Chondrocyte (in vitro differentiated cells): Measurements from ENCODE around the gene TTC28. TPM values are rescaled to one million over a fixed set of nuclear protein-coding genes. Genes with fewer than 3 reads are reported as not detected.
A peak's percentile ranks its signal among the peaks of the same experiment; 100 is the strongest.

Experiments used
- DNase-seq: peaks from one replicate; pipeline ENCODE4 v3.0.0; 2021; ENCODE audit warnings: mixed read lengths, low spot score
- H3K27ac Mint-ChIP-seq: one replicate; pipeline ENCODE4 v1.8.0; 2021; ENCODE audit warnings: mild to moderate bottlenecking, moderate library complexity, mixed read lengths; ENCODE audit not compliant: unreplicated experiment
- H3K27me3 Mint-ChIP-seq: 2 replicates; pipeline ENCODE4 v1.8.0; 2021; ENCODE audit warnings: low read depth, mixed read lengths
- H3K36me3 Mint-ChIP-seq: 2 replicates; pipeline ENCODE4 v1.8.0; 2021; ENCODE audit warnings: low read depth, mixed read lengths
- H3K4me1 Mint-ChIP-seq: 2 replicates; pipeline ENCODE4 v1.8.0; 2021; ENCODE audit warnings: low read depth, mild to moderate bottlenecking, mixed read lengths
- H3K4me3 Mint-ChIP-seq: one replicate; pipeline ENCODE4 v1.8.0; 2021; ENCODE audit warnings: mild to moderate bottlenecking, moderate library complexity, mixed read lengths; ENCODE audit not compliant: unreplicated experiment
- H3K9me3 Mint-ChIP-seq: 2 replicates; pipeline ENCODE4 v1.8.0; 2021; ENCODE audit warnings: low read depth, mixed read lengths
- CTCF ChIP-seq: fragments of 200-600 bp; sonication (generic); IDR thresholded peaks from 2 replicates; pipeline ENCODE4 v1.5.0; 2021; ENCODE audit warnings: antibody characterized with exemption, mild to moderate bottlenecking, moderate library complexity
- total RNA-seq: library from RNA; stranded (reverse); gene quantifications from 3 replicates; pipeline ENCODE4 v1.2.1, GENCODE V29; 2021

Gene TTC28
- total RNA-seq, 1 donor from 2014 or later: 38.3 TPM

- Mint-ChIP-seq H3K9me3 (no peaks in the 10 kb centered on the region), H3K36me3 (no peaks in the 10 kb centered on the region), H3K27ac (peak overlapping the region; percentile 33), H3K4me1 (peaks cover 49% of the 10 kb centered on the region), H3K4me3 (no peak overlapping the region), H3K27me3 (no peaks in the 10 kb centered on the region)
- no peak for DNase-seq
- no peak for TF ChIP-seq CTCF
Measured at GRCh38 chr22:28244757-28245156, 434.9 kb downstream of the TTC28 start.

- TF ChIP-seq CTCF: no peak
- H3K36me3 Mint-ChIP-seq: no peaks in the 10 kb centered on the region
- peak overlapping the region; percentile 82 for H3K27ac Mint-ChIP-seq
- no peaks in the 10 kb centered on the region for H3K27me3 Mint-ChIP-seq
- no peak for DNase-seq
- no peak overlapping the region for H3K4me3 Mint-ChIP-seq
- peaks cover 4% of the 10 kb centered on the region for H3K9me3 Mint-ChIP-seq
- H3K4me1 Mint-ChIP-seq: peaks cover 50% of the 10 kb centered on the region
Measured at GRCh38 chr22:28243539-28243938, 436.1 kb downstream of the TTC28 start.

- Mint-ChIP-seq H3K4me3 (no peak overlapping the region), H3K4me1 (peaks cover 53% of the 10 kb centered on the region), H3K27me3 (no peaks in the 10 kb centered on the region), H3K36me3 (no peaks in the 10 kb centered on the region), H3K27ac (no peak overlapping the region), H3K9me3 (peaks cover 13% of the 10 kb centered on the region)
- DNase-seq: no peak
- no peak for TF ChIP-seq CTCF
Measured at GRCh38 chr22:28241656-28242290, 437.9 kb downstream of the TTC28 start.

GRCh38 chr22:28239941-28240340 lies 439.7 kb downstream of the TTC28 start:
- H3K4me3 Mint-ChIP-seq: no peak overlapping the region
- no peaks in the 10 kb centered on the region for H3K36me3 Mint-ChIP-seq
- H3K9me3 Mint-ChIP-seq: peaks cover 13% of the 10 kb centered on the region
- no peak for DNase-seq
- no peak for TF ChIP-seq CTCF
- H3K27ac Mint-ChIP-seq: no peak overlapping the region
- H3K4me1 Mint-ChIP-seq: peaks cover 49% of the 10 kb centered on the region
- H3K27me3 Mint-ChIP-seq: no peaks in the 10 kb centered on the region

GRCh38 chr22:28237783-28238182 lies 441.9 kb downstream of the TTC28 start:
- Mint-ChIP-seq H3K27ac (no peak overlapping the region), H3K4me3 (no peak overlapping the region), H3K36me3 (no peaks in the 10 kb centered on the region), H3K9me3 (peaks cover 13% of the 10 kb centered on the region), H3K4me1 (peaks cover 35% of the 10 kb centered on the region), H3K27me3 (no peaks in the 10 kb centered on the region)
- TF ChIP-seq CTCF: no peak
- no peak for DNase-seq
